ENCODE data around the gene THSD7B.
"Not testable (repeated sequence)": the region's sequence is repeated elsewhere in the genome, so short reads cannot be mapped to it uniquely, and the experiment has no call there.

The THSD7B gene

GRCh38 chr2:137051778-137052398 is 286.5 kb downstream of the THSD7B start:
- no peak for TF ChIP-seq POLR2A (IDR thresholded peaks at IDR 0.05; ENCODE audit: low read length)
- no peak for TF ChIP-seq GATA1 (IDR thresholded peaks at IDR 0.05; ENCODE audit: low read depth, low read length)
- DNase-seq, result no peak

- no peak for TF ChIP-seq POLR2A (IDR thresholded peaks at IDR 0.05; ENCODE audit: low read length)
- TF ChIP-seq GATA1 (IDR thresholded peaks at IDR 0.05; ENCODE audit: low read depth, low read length), result no peak
- DNase-seq, result no peak
These were observed 291.4 kb downstream of the THSD7B start for GRCh38 chr2:137056704-137057103.

GRCh38 chr2:137076111-137076765 is 310.9 kb downstream of the THSD7B start:
- not testable (repeated sequence) for DNase-seq

- TF ChIP-seq GATA1 (IDR thresholded peaks at IDR 0.05; ENCODE audit: low read depth, low read length), result no peak
- no peak for TF ChIP-seq POLR2A (IDR thresholded peaks at IDR 0.05; ENCODE audit: low read length)
- DNase-seq, result no peak
These were observed 326.4 kb downstream of the THSD7B start for GRCh38 chr2:137091704-137092103.

GRCh38 chr2:137093116-137093515 is 327.8 kb downstream of the THSD7B start:
- no peak for DNase-seq
- TF ChIP-seq POLR2A (IDR thresholded peaks at IDR 0.05; ENCODE audit: low read length) (no peak), GATA1 (IDR thresholded peaks at IDR 0.05; ENCODE audit: low read depth, low read length) (no peak)

GRCh38 chr2:137096187-137096586 is 330.8 kb downstream of the THSD7B start:
- TF ChIP-seq POLR2A (IDR thresholded peaks at IDR 0.05; ENCODE audit: low read length) (no peak), GATA1 (IDR thresholded peaks at IDR 0.05; ENCODE audit: low read depth, low read length) (no peak)
- no peak for DNase-seq

DNA sequence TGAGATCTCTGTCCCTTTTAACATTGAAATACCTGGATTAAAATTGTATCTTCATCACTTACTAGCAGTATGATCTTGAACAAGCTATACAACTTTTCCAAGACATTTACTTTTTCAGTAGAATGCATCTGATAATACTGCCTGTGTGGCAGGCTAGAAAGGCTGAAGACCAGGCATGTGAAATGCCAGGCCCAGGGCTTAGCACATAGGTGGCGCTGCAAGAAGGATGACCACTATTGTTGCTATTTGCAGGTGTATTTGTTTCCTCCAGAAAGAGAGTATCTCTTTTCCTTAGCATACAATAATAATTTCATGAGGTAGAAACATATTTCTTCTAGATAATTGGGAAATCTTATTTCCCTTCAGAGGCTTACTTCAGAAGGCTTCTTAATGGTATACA is 331.3 kb downstream of the THSD7B start:
- no peak for TF ChIP-seq GATA1 (IDR thresholded peaks at IDR 0.05; ENCODE audit: low read depth, low read length)
- TF ChIP-seq POLR2A (IDR thresholded peaks at IDR 0.05; ENCODE audit: low read length), result no peak
- no peak for DNase-seq

GRCh38 chr2:137101814-137102213 is 336.5 kb downstream of the THSD7B start:
- not testable (repeated sequence) for DNase-seq

GRCh38 chr2:137107904-137108303 is 342.6 kb downstream of the THSD7B start:
- no peak for TF ChIP-seq POLR2A (IDR thresholded peaks at IDR 0.05; ENCODE audit: low read length)
- DNase-seq, result no peak

DNA sequence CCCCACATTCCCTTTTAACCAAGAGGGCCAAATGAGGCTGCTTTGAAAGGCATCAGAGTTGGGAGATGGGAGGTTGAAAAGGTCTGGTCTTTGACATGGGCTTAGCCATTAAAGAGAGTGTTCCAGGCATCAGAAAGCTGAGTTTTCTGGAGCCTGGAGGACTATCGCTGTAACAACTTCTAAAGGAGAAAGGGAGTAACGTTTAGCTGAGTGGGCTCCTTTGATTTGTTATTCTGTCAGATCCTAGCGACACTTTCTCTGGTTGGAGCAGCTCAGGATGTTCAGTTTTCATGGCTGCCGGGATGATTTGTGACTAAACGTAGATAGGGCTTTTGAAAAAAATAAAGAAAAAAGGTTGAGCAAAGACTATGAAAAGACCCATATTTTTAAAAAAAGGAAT is 346.6 kb downstream of the THSD7B start:
- no peak for DNase-seq
- TF ChIP-seq GATA1 (IDR thresholded peaks at IDR 0.05; ENCODE audit: low read depth, low read length) (no peak), POLR2A (IDR thresholded peaks at IDR 0.05; ENCODE audit: low read length) (no peak)

- TF ChIP-seq GATA1 (IDR thresholded peaks at IDR 0.05; ENCODE audit: low read depth, low read length), result no peak
- no peak for TF ChIP-seq POLR2A (IDR thresholded peaks at IDR 0.05; ENCODE audit: low read length)
- DNase-seq, result no peak
These were observed 349.9 kb downstream of the THSD7B start for GRCh38 chr2:137115081-137115794.

DNA sequence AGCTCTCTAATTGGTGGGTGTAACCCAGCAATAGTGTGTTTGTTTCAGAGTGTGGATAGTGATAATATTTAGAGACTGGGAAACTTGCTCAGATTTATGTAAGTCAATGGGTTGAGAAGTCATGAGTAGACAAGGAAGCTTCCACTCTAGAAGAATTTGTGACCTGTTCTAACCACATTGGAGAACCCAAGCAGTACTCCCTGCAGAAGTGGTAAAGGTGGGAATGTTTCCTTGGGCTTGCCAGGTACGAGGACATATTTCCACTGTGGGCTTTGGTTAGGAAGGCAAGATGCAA is 350.4 kb downstream of the THSD7B start:
- no peak for DNase-seq

DNA sequence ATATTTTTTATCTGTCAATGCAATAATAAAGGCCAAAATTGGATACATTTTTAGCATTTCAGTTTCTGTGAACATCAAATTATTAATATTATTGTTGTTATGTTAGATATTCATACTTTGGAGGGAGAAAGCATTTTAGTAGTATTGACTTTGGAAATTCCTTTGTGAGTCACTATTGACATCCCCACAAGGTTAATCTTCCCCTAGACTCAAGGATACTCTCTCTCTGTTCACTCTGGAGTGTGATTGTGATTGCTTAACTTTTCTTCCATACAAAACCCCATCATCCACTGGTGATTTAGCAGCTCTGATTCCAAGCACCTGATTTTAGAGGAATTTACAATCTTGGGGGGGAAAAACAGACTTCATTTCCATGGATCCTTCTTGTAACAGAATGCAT is 352.0 kb downstream of the THSD7B start:
- no peak for TF ChIP-seq GATA1 (IDR thresholded peaks at IDR 0.05; ENCODE audit: low read depth, low read length)
- TF ChIP-seq POLR2A (IDR thresholded peaks at IDR 0.05; ENCODE audit: low read length), result no peak
- DNase-seq, result no peak

More for the DNA sequence above, 350.4 kb downstream of the THSD7B start:
- no peak for TF ChIP-seq POLR2A (IDR thresholded peaks at IDR 0.05; ENCODE audit: low read length)
- TF ChIP-seq GATA1 (IDR thresholded peaks at IDR 0.05; ENCODE audit: low read depth, low read length), result no peak

- DNase-seq, result no peak
These were observed 352.8 kb downstream of the THSD7B start for GRCh38 chr2:137118140-137118539.

DNA sequence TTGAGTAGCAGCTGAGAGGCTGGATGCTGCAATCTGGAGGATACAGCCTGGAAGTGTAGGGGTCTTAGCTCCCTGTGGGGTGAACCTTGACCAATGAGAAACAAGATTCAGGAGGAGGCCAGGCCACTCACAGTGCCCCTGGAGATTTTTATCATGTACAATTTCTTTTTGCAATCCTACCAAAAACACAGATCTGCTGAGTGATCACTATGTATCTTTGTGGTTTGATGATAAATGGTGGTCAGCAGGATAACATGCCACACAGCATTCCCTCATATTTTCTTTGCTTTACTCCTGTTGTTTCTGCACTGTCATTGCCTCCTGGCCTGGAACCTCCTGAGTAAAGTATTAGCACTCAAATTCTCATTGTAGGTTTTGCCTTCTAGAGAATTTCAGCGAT is 357.9 kb downstream of the THSD7B start:
- DNase-seq, result no peak
- TF ChIP-seq GATA1 (IDR thresholded peaks at IDR 0.05; ENCODE audit: low read depth, low read length) (no peak), POLR2A (IDR thresholded peaks at IDR 0.05; ENCODE audit: low read length) (no peak)

More at GRCh38 chr2:137118140-137118539, 352.8 kb downstream of the THSD7B start:
- TF ChIP-seq GATA1 (IDR thresholded peaks at IDR 0.05; ENCODE audit: low read depth, low read length) (no peak), POLR2A (IDR thresholded peaks at IDR 0.05; ENCODE audit: low read length) (no peak)

Data from erythroblast (primary cell).